GM23248 (cell line): ENCODE measurements around the gene LRRC38.

Experiments
- EZH2 ChIP-seq: fragments of 200-600 bp; sonication (generic); IDR thresholded peaks from 2 replicates; pipeline ENCODE4 v1.6.1; 2018; ENCODE audit warnings: antibody characterized with exemption, mild to moderate bottlenecking; ENCODE audit not compliant: insufficient read depth, poor library complexity, severe bottlenecking
- EZH2phosphoT487 ChIP-seq: fragments of 200-600 bp; sonication (generic); IDR thresholded peaks from 2 replicates; pipeline ENCODE4 v1.6.1; 2018; ENCODE audit warnings: antibody characterized with exemption, moderate library complexity, mild to moderate bottlenecking, low read depth; ENCODE audit not compliant: insufficient read depth

GRCh38 chr1:13516606-13517005 lies 2.8 kb upstream of the LRRC38 start:
- TF ChIP-seq EZH2 = no peak
- TF ChIP-seq EZH2phosphoT487 = no peak
